Measurements from ENCODE around the gene CILP2. TPM values are rescaled to one million over a fixed set of nuclear protein-coding genes. Genes with fewer than 3 reads are reported as not detected.

Gene CILP2
- total RNA-seq, 4 donors from 2014 or later: 0.19 to 0.27 TPM; not detected in 2

GRCh38 chr19:19527371-19527656 is 10.8 kb upstream of the CILP2 start:
- Histone ChIP-seq H3K27me3 (no peaks in the 10 kb centered on the region), H3K36me3 (peaks cover 0 to 53% of the 10 kb centered on the region in 2 donors), H3K9me3 (no peaks in the 10 kb centered on the region), H3K4me3 (no peak overlapping the region), H3K27ac (peak overlapping the region in 1 of 4 donors; percentile 9), H3K4me1 (peaks cover 0 to 46% (median 0%) of the 10 kb centered on the region in 3 donors)
- WGBS, 2 donors (ENCODE audit: low coverage in 1 of 2): 91% methylated on average over 8 of the region's 9 CpGs; no CpG with 5 or more reads in 1 of the 2 donors
- no peak for TF ChIP-seq EP300 (IDR thresholded peaks at IDR 0.05)
- TF ChIP-seq CTCF (IDR thresholded peaks at IDR 0.05): no peak
- TF ChIP-seq POLR2A (IDR thresholded peaks at IDR 0.05): no peak
- no peak for TF ChIP-seq POLR2AphosphoS5 (IDR thresholded peaks at IDR 0.05)
- ATAC-seq: no peak

- no peak for ATAC-seq
- Histone ChIP-seq H3K4me3 (no peak overlapping the region), H3K36me3 (peaks cover 0 to 53% of the 10 kb centered on the region in 2 donors), H3K27ac (no peak overlapping the region), H3K9me3 (no peaks in the 10 kb centered on the region), H3K27me3 (no peaks in the 10 kb centered on the region), H3K4me1 (peaks cover 0 to 51% (median 0%) of the 10 kb centered on the region in 3 donors)
- WGBS, 2 donors (ENCODE audit: low coverage in 1 of 2): no CpG with 5 or more reads among the region's 27 CpGs
- TF ChIP-seq EP300 (IDR thresholded peaks at IDR 0.05) (no peak), POLR2AphosphoS5 (IDR thresholded peaks at IDR 0.05) (no peak), CTCF (IDR thresholded peaks at IDR 0.05) (no peak), POLR2A (IDR thresholded peaks at IDR 0.05) (no peak)
These were observed 10.1 kb upstream of the CILP2 start for GRCh38 chr19:19527674-19528625.

- peak within 1 kb of the TSS in 1 of 4 donors; percentile 3 for H3K27ac ChIP-seq
- peaks cover 0 to 51% (median 0%) of the 10 kb centered on the region in 3 donors for H3K4me1 ChIP-seq
- H3K36me3 ChIP-seq: peaks cover 0 to 47% of the 10 kb centered on the region in 2 donors
- WGBS, 2 donors (ENCODE audit: low coverage in 1 of 2): no CpG with 5 or more reads among the region's 50 CpGs
- no peak for TF ChIP-seq CTCF (IDR thresholded peaks at IDR 0.05)
- TF ChIP-seq EP300 (IDR thresholded peaks at IDR 0.05): no peak
- TF ChIP-seq POLR2AphosphoS5 (IDR thresholded peaks at IDR 0.05): no peak
- peak within 1 kb of the TSS in 1 of 2 donors; percentile 35 for H3K4me3 ChIP-seq
- H3K9me3 ChIP-seq: no peaks in the 10 kb centered on the region
- peak; percentile 61 for ATAC-seq
- no peaks in the 10 kb centered on the region for H3K27me3 ChIP-seq
These were observed 9.2 kb upstream of the CILP2 start, which contains the start of gene YJEFN3 for GRCh38 chr19:19528721-19529490. YJEFN3 (plus strand) TSS chr19:19528911; CDS start chr19:19528933, 22 bp downstream.

GRCh38 chr19:19529783-19530422 is 8.2 kb upstream of the CILP2 start:
- Histone ChIP-seq H3K27me3 (no peaks in the 10 kb centered on the region), H3K9me3 (no peaks in the 10 kb centered on the region), H3K4me3 (no peak overlapping the region), H3K27ac (no peak overlapping the region), H3K36me3 (peaks cover 0 to 37% of the 10 kb centered on the region in 2 donors), H3K4me1 (peaks cover 0 to 50% (median 0%) of the 10 kb centered on the region in 3 donors)
- WGBS, 2 donors (ENCODE audit: low coverage in 1 of 2): 70% methylated on average over 2 to 5 of the region's 11 CpGs
- no peak for ATAC-seq
- TF ChIP-seq EP300 (IDR thresholded peaks at IDR 0.05) (no peak), POLR2A (IDR thresholded peaks at IDR 0.05) (no peak), POLR2AphosphoS5 (IDR thresholded peaks at IDR 0.05) (no peak), CTCF (IDR thresholded peaks at IDR 0.05) (no peak)
